HepG2 (cell line): ENCODE measurements around the gene PDE1C. TPM values are rescaled to one million over a fixed set of nuclear protein-coding genes. Genes with fewer than 3 reads are reported as not detected.

Experiments
- ATAC-seq: fragments of 200-7000 bp; cut with Tn5 transposase; 3 replicates; pipeline ENCODE4 v1.9.1; 2020; ENCODE audit warnings: mild to moderate bottlenecking, moderate library complexity
- BruUV-seq: library from RNA; stranded (reverse); fragments of 400-500 nt; replicated peaks from 2 replicates; lab custom pipeline; 2021; lab: Mats Ljungman, UMichigan
- CTCF ChIA-PET: fragments of 300-600 bp; formaldehyde crosslinking; extraction: SDS; loops from one replicate; lab custom pipeline; 2021; ENCODE audit warnings: low total read pairs, inconsistent platforms, low intra/inter-chr PET ratio; lab: Yijun Ruan, JAX
- POLR2A ChIA-PET: fragments of 350-600 bp; sonication (Branson Sonifier 250); formaldehyde crosslinking; loops from one replicate; lab custom pipeline; 2020; ENCODE audit warnings: antibody characterized with exemption, inconsistent platforms; lab: Yijun Ruan, JAX
- DNase-seq: peaks from one replicate; pipeline ENCODE4 v3.0.0-alpha.2; 2015; ENCODE audit warnings: low spot score
- FAIRE-seq: peaks from 3 replicates; lab custom pipeline; 2011; peaks lifted over from hg19 to GRCh38; lab: Jason Lieb, UNC
- H2AFZ ChIP-seq: one replicate; pipeline ENCODE4 v1.6.1; 2011; ENCODE audit warnings: low read length, inconsistent platforms
- H3K27ac ChIP-seq: fragments of 300-600 bp; 3 replicates; pipeline ENCODE4 v1.8.0; 2011; ENCODE audit warnings: mixed run types, mild to moderate bottlenecking, mixed read lengths, low read length, inconsistent platforms; ENCODE audit not compliant: insufficient read depth; ENCODE audit errors: extremely low read length
- H3K27me3 ChIP-seq, 2 experiments: fragments of 200-600 bp in 1 of 2; 2 replicates in 1 of 2; 3 replicates in 1 of 2; pipeline versions ENCODE4 v1.6.0 to v1.8.0; 2011; ENCODE audit warnings: low read length in 2 of 2, mild to moderate bottlenecking in 2 of 2, moderate library complexity in 2 of 2, inconsistent platforms in 1 of 2; ENCODE audit not compliant: insufficient read depth in 2 of 2, control insufficient read depth in 1 of 2
- H3K36me3 ChIP-seq, 2 experiments: fragments of 200-600 bp in 1 of 2; replicated peaks in 1 of 2; 2 replicates in 1 of 2; 3 replicates in 1 of 2; pipeline versions ENCODE4 v1.5.1 to v1.8.0; 2011; ENCODE audit warnings: low read length in 2 of 2, inconsistent platforms in 1 of 2; ENCODE audit not compliant: insufficient read depth in 2 of 2, control insufficient read depth in 1 of 2
- H3K4me1 ChIP-seq: 2 replicates; pipeline ENCODE4 v1.5.1; 2012; ENCODE audit warnings: low read length, inconsistent platforms; ENCODE audit not compliant: insufficient read depth
- H3K4me2 ChIP-seq: 2 replicates; pipeline ENCODE4 v1.6.0; 2011; ENCODE audit warnings: low read depth, low read length, inconsistent platforms
- H3K4me3 ChIP-seq, 3 experiments: fragments of 200-600 bp in 1 of 3; sonication (generic), shearing (Covaris generic) in 1 of 3; replicated peaks in 1 of 3; 2 replicates each; pipeline ENCODE4 v1.5.1; 2011 to 2016; ENCODE audit warnings: low read length in 3 of 3, inconsistent platforms in 2 of 3, low read depth in 2 of 3, mild to moderate bottlenecking in 2 of 3, control low read depth in 1 of 3, mixed read lengths in 1 of 3; ENCODE audit not compliant: insufficient read depth in 1 of 3
- H3K79me2 ChIP-seq: one replicate; pipeline ENCODE4 v1.6.1; 2011; ENCODE audit warnings: low read length, inconsistent platforms; ENCODE audit not compliant: insufficient read depth
- H3K9ac ChIP-seq: 2 replicates; pipeline ENCODE4 v1.6.0; 2011; ENCODE audit warnings: mild to moderate bottlenecking, low read depth, low read length, inconsistent platforms; ENCODE audit not compliant: insufficient read depth
- H3K9me3 ChIP-seq: 2 replicates; pipeline ENCODE4 v1.5.1; 2012; ENCODE audit warnings: mild to moderate bottlenecking, low read length
- H4K20me1 ChIP-seq: 2 replicates; pipeline ENCODE4 v1.6.0; 2011; ENCODE audit warnings: inconsistent platforms, mild to moderate bottlenecking, low read length, moderate library complexity; ENCODE audit not compliant: insufficient read depth
- AKAP8 ChIP-seq: sonication (generic); formaldehyde crosslinking; IDR thresholded peaks from 2 replicates; pipeline ENCODE4 v1.5.1; 2020; ENCODE audit warnings: mild to moderate bottlenecking, missing genetic modification reagents
- BRD4 ChIP-seq: sonication (generic); formaldehyde crosslinking; IDR thresholded peaks from 2 replicates; pipeline ENCODE4 v1.4.0; 2020; ENCODE audit warnings: missing genetic modification reagents
- FIP1L1 ChIP-seq: fragments of 200-400 bp; formaldehyde crosslinking; IDR thresholded peaks from 2 replicates; pipeline ENCODE4 v1.6.1; 2018; ENCODE audit warnings: low read depth, mild to moderate bottlenecking, low read length, moderate library complexity, borderline replicate concordance; ENCODE audit not compliant: insufficient read depth
- HHEX ChIP-seq: IDR thresholded peaks from 2 replicates; pipeline ENCODE4 v1.6.1; 2016; ENCODE audit warnings: control low read depth
- HNRNPK ChIP-seq: fragments of 200-400 bp; formaldehyde crosslinking; IDR thresholded peaks from 2 replicates; pipeline ENCODE4 v1.6.1; 2018; ENCODE audit warnings: low read length, low read depth, moderate library complexity, mild to moderate bottlenecking; ENCODE audit not compliant: poor library complexity, severe bottlenecking
- PITX1 ChIP-seq: sonication (generic); formaldehyde crosslinking; IDR thresholded peaks from 2 replicates; pipeline ENCODE4 v1.5.1; 2020; ENCODE audit warnings: mild to moderate bottlenecking, missing genetic modification reagents
- TCF7L2 ChIP-seq: IDR thresholded peaks from 2 replicates; pipeline ENCODE4 v1.6.1; 2011; ENCODE audit warnings: mild to moderate bottlenecking, low read depth, low read length, moderate library complexity
- TSC22D2 ChIP-seq: sonication (generic); formaldehyde crosslinking; IDR thresholded peaks from 2 replicates; pipeline ENCODE4 v1.5.1; 2020; ENCODE audit warnings: missing genetic modification reagents, mild to moderate bottlenecking, borderline replicate concordance
- ZKSCAN8 ChIP-seq: IDR thresholded peaks from 2 replicates; pipeline ENCODE4 v1.6.1; 2016; ENCODE audit warnings: borderline replicate concordance, missing genetic modification reagents, missing compliant biosample characterization
- ZNF773 ChIP-seq: sonication (generic); formaldehyde crosslinking; IDR thresholded peaks from 2 replicates; pipeline ENCODE4 v1.4.0; 2020; ENCODE audit warnings: missing genetic modification reagents, borderline replicate concordance
- WGBS: methylation state at CpG from one replicate; pipeline ENCODE4 v1.1.6; 2017; ENCODE audit warnings: low lambda C conversion rate; 5-methylcytosine and 5-hydroxymethylcytosine counted together
- in situ Hi-C: cut with HindIII; loops from 2 replicates; pipeline ENCODE4 v1.10.0; 2017; ENCODE audit warnings: low pct_unique_long_range_greater_than_20kb; ENCODE audit not compliant: extremely low pct_ligation_motif_present
- intact Hi-C: fragments of 100-400 bp; cut with micrococcal nuclease; formaldehyde crosslinking; loops from one replicate; pipeline ENCODE4 v1.10.0; 2022; ENCODE audit not compliant: unreplicated experiment
- polyA plus RNA-seq, 8 experiments: library from polyadenylated mRNA; depleted of rRNA in 3 of 8; stranded (reverse) in 7 of 8; unstranded in 1 of 8; fragments of >200 nt; fragmentation: Illumina TruSeq in 4 of 8; extraction: Trizol in 4 of 8; gene quantifications; 2 replicates each; pipeline versions ENCODE4 v1.2.1 to v1.2.3, GENCODE V29; 2011 to 2016; ENCODE audit warnings: low read depth in 4 of 8, missing spikeins in 1 of 8, mixed read lengths in 1 of 8; ENCODE audit not compliant: insufficient read depth in 1 of 8
- total RNA-seq, 5 experiments: library from RNA; depleted of rRNA; stranded (reverse); fragments of >200 nt; fragmentation: Illumina TruSeq; extraction: Trizol; gene quantifications; 2 replicates each; pipeline ENCODE4 v1.2.3, GENCODE V29; 2016; ENCODE audit warnings: low read depth in 1 of 5
- TF ChIP-seq, protein P1 (sequence below): sonication (generic); formaldehyde crosslinking; IDR thresholded peaks from 2 replicates; pipeline ENCODE4 v1.5.1; 2020; ENCODE audit warnings: missing genetic modification reagents, mild to moderate bottlenecking, borderline replicate concordance
- TF ChIP-seq, protein P2 (sequence below): sonication (generic); formaldehyde crosslinking; IDR thresholded peaks from 2 replicates; pipeline ENCODE4 v1.5.1; 2020; ENCODE audit warnings: missing genetic modification reagents, mild to moderate bottlenecking, borderline replicate concordance
- TF ChIP-seq, protein P3 (sequence below): sonication (generic); formaldehyde crosslinking; IDR thresholded peaks from 2 replicates; pipeline ENCODE4 v1.4.0; 2020; ENCODE audit warnings: missing genetic modification reagents
- TF ChIP-seq, protein P4 (sequence below): sonication (generic); formaldehyde crosslinking; IDR thresholded peaks from 2 replicates; pipeline ENCODE4 v1.4.0; 2020; ENCODE audit warnings: mild to moderate bottlenecking, missing genetic modification reagents

PDE1C gene
- total and polyA plus RNA-seq, 2 of the 13 experiments (the other 11 are each of a cell fraction or from before 2014, with no cell fraction given) = not detected

DNA sequence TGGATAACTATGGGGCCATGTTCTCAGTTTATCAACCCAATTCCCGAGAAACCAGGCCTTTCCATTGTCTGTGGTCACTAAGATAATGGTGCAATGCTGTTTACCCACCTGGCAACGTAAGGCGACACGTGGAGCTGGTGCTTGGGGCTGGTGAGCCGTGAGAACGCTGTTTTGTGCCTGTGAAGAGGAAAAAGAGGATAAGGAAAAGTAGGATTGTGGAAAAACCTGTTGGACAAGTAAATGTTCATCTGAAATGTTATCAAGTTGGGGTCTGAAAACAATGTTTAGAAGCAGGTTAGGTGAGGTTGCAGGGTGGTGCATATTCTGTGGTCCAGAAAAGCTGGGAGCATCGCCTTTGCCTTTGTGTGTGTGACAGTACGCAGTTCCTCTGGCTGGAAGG, 294.7 kb downstream of the PDE1C start:
- POLR2A ChIA-PET = no interaction called here
- Histone ChIP-seq H3K27me3 (peaks cover 0 to 9% of the 10 kb centered on the region in 2 experiments; a peak in 1 of 5 replicates), H3K27ac (no peak overlapping the region), H3K36me3 (no peaks in the 10 kb centered on the region), H3K4me3 (no peak overlapping the region), H3K4me2 (no peak overlapping the region), H3K79me2 (no peaks in the 10 kb centered on the region), H3K4me1 (no peaks in the 10 kb centered on the region)
- DNase-seq = no peak
- ATAC-seq = no peak
- in situ Hi-C loops = no loop called here
- intact Hi-C loops = no loop called here
- no peak for FAIRE-seq
- no peak for TF ChIP-seq ZKSCAN8 (CRISPR knock-in tag)
- no peak for TF ChIP-seq TCF7L2
- TF ChIP-seq ZNF773 (CRISPR knock-in tag) = no peak
- TF ChIP-seq, protein P1, sequence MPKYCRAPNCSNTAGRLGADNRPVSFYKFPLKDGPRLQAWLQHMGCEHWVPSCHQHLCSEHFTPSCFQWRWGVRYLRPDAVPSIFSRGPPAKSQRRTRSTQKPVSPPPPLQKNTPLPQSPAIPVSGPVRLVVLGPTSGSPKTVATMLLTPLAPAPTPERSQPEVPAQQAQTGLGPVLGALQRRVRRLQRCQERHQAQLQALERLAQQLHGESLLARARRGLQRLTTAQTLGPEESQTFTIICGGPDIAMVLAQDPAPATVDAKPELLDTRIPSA (CRISPR knock-in tag) = no peak
- no peak for TF ChIP-seq TSC22D2
- no peak for TF ChIP-seq HNRNPK
- no peak for TF ChIP-seq BRD4 (CRISPR knock-in tag)
- no peak for TF ChIP-seq AKAP8 (CRISPR knock-in tag)
- TF ChIP-seq, protein P2, sequence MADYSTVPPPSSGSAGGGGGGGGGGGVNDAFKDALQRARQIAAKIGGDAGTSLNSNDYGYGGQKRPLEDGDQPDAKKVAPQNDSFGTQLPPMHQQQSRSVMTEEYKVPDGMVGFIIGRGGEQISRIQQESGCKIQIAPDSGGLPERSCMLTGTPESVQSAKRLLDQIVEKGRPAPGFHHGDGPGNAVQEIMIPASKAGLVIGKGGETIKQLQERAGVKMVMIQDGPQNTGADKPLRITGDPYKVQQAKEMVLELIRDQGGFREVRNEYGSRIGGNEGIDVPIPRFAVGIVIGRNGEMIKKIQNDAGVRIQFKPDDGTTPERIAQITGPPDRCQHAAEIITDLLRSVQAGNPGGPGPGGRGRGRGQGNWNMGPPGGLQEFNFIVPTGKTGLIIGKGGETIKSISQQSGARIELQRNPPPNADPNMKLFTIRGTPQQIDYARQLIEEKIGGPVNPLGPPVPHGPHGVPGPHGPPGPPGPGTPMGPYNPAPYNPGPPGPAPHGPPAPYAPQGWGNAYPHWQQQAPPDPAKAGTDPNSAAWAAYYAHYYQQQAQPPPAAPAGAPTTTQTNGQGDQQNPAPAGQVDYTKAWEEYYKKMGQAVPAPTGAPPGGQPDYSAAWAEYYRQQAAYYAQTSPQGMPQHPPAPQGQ (CRISPR knock-in tag) = no peak
- TF ChIP-seq, protein P3, sequence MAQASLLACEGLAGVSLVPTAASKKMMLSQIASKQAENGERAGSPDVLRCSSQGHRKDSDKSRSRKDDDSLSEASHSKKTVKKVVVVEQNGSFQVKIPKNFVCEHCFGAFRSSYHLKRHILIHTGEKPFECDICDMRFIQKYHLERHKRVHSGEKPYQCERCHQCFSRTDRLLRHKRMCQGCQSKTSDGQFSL (CRISPR knock-in tag) = no peak
- TF ChIP-seq, protein P4, sequence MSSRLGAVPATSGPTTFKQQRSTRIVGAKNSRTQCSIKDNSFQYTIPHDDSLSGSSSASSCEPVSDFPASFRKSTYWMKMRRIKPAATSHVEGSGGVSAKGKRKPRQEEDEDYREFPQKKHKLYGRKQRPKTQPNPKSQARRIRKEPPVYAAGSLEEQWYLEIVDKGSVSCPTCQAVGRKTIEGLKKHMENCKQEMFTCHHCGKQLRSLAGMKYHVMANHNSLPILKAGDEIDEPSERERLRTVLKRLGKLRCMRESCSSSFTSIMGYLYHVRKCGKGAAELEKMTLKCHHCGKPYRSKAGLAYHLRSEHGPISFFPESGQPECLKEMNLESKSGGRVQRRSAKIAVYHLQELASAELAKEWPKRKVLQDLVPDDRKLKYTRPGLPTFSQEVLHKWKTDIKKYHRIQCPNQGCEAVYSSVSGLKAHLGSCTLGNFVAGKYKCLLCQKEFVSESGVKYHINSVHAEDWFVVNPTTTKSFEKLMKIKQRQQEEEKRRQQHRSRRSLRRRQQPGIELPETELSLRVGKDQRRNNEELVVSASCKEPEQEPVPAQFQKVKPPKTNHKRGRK (CRISPR knock-in tag) = no peak
- TF ChIP-seq PITX1 (CRISPR knock-in tag) = no peak
- TF ChIP-seq HHEX (CRISPR knock-in tag) = no peak
- TF ChIP-seq FIP1L1 = no peak
- TF ChIP-seq, all 625 proteins: peak for 0
- Histone ChIP-seq H2AFZ (no peak overlapping the region), H3K9me3 (no peaks in the 10 kb centered on the region), H4K20me1 (no peaks in the 10 kb centered on the region), H3K9ac (no peak overlapping the region)
- 3% methylated on average over 8 of the region's 8 CpGs for WGBS
- CTCF ChIA-PET = no interaction called here
- no TSS peak for BruUV-seq
